A549 (cell line): ENCODE measurements around the gene KCNK17. TPM values are rescaled to one million over a fixed set of nuclear protein-coding genes. Genes with fewer than 3 reads are reported as not detected.

ENCODE experiments used
- ATAC-seq, 2 experiments: fragments of 200-7000 bp in 1 of 2; fragments of >200 bp in 1 of 2; cut with Nextera tagmentation in 1 of 2; cut with Tn5 transposase in 1 of 2; 3 replicates each; pipeline versions ENCODE4 v1.8.0 to v1.9.1; 2018 to 2020; ENCODE audit warnings: mild to moderate bottlenecking in 1 of 2, moderate library complexity in 1 of 2
- CTCF ChIA-PET: fragments of 300-600 bp; sonication (Branson Sonifier 250); formaldehyde crosslinking; extraction: SDS; loops from one replicate; lab custom pipeline; 2021; ENCODE audit warnings: antibody characterized with exemption, inconsistent platforms; lab: Yijun Ruan, JAX
- POLR2A ChIA-PET: fragments of 350-600 bp; formaldehyde crosslinking; extraction: SDS; loops from one replicate; lab custom pipeline; 2021; ENCODE audit warnings: antibody characterized with exemption, inconsistent platforms; lab: Yijun Ruan, JAX
- DNase-seq, 2 experiments: peaks; one replicate each; pipeline versions ENCODE4 v3.0.0 to v3.0.0-alpha.2; 2011 to 2016; ENCODE audit warnings: low read depth in 1 of 2, low spot score in 1 of 2
- FAIRE-seq: peaks from 2 replicates; lab custom pipeline; 2011; peaks lifted over from hg19 to GRCh38; lab: Jason Lieb, UNC
- H3K27ac ChIP-seq, 2 experiments: fragments of >200 bp; sonication (Bioruptor Twin); formaldehyde crosslinking; 3 replicates each; pipeline ENCODE4 v1.5.1; 2016 to 2017
- H3K4me1 ChIP-seq: fragments of >200 bp; sonication (Bioruptor Twin); formaldehyde crosslinking; 3 replicates; pipeline ENCODE4 v1.6.1; 2016
- H3K4me2 ChIP-seq: fragments of >200 bp; sonication (Bioruptor Twin); formaldehyde crosslinking; 3 replicates; pipeline ENCODE4 v1.6.1; 2016
- H3K4me3 ChIP-seq: fragments of >200 bp; sonication (Bioruptor Twin); formaldehyde crosslinking; 3 replicates; pipeline ENCODE4 v1.5.1; 2016
- H3K9me3 ChIP-seq: fragments of >200 bp; sonication (Bioruptor Twin); formaldehyde crosslinking; 3 replicates; pipeline ENCODE4 v1.6.1; 2016
- ATOH8 ChIP-seq: fragments of 250-450 bp; sonication (Bioruptor Pico); IDR thresholded peaks from 2 replicates; pipeline ENCODE4 v1.5.0; 2020; ENCODE audit warnings: low read depth, mild to moderate bottlenecking, moderate library complexity
- CBX2 ChIP-seq: fragments of 200-600 bp; sonication (generic); IDR thresholded peaks from 2 replicates; pipeline ENCODE4 v1.6.1; 2016; ENCODE audit warnings: low read depth, mild to moderate bottlenecking, borderline replicate concordance
- CBX8 ChIP-seq: fragments of 200-600 bp; sonication (generic); IDR thresholded peaks from 2 replicates; pipeline ENCODE4 v1.6.1; 2016
- CHD2 ChIP-seq: fragments of 150-350 bp; IDR thresholded peaks from 2 replicates; pipeline ENCODE4 v1.6.1; 2014; ENCODE audit warnings: low read length; ENCODE audit not compliant: partially characterized antibody
- ELK1 ChIP-seq: fragments of 150-350 bp; IDR thresholded peaks from 2 replicates; pipeline ENCODE4 v1.6.1; 2014; ENCODE audit warnings: low read depth, mild to moderate bottlenecking, low read length
- FOSL2 ChIP-seq, 2 experiments: fragments of 450-650 bp in 1 of 2; fragments of >200 bp in 1 of 2; sonication (Bioruptor Twin) in 1 of 2; formaldehyde crosslinking; IDR thresholded peaks; 2 replicates each; pipeline versions ENCODE4 v1.5.0 to v1.6.1; 2016 to 2020; ENCODE audit warnings: mild to moderate bottlenecking in 1 of 2, moderate library complexity in 1 of 2
- FOXS1 ChIP-seq: fragments of 250-450 bp; sonication (Bioruptor Pico); IDR thresholded peaks from 2 replicates; pipeline ENCODE4 v1.5.0; 2020; ENCODE audit warnings: mild to moderate bottlenecking, moderate library complexity
- GATA3 ChIP-seq: IDR thresholded peaks from 2 replicates; pipeline ENCODE4 v1.6.1; 2012; ENCODE audit warnings: borderline replicate concordance
- HDAC2 ChIP-seq: fragments of 200-600 bp; sonication (generic); IDR thresholded peaks from 2 replicates; pipeline ENCODE4 v1.6.1; 2016
- HMGXB4 ChIP-seq: fragments of 250-450 bp; sonication (Bioruptor Pico); IDR thresholded peaks from 2 replicates; pipeline ENCODE4 v1.5.0; 2021; ENCODE audit warnings: mild to moderate bottlenecking, moderate library complexity, borderline replicate concordance
- HOXA7 ChIP-seq: fragments of 250-450 bp; sonication (Bioruptor Pico); IDR thresholded peaks from 2 replicates; pipeline ENCODE4 v1.5.0; 2020; ENCODE audit warnings: mild to moderate bottlenecking, moderate library complexity
- HOXB13 ChIP-seq: fragments of 250-450 bp; sonication (Bioruptor Pico); IDR thresholded peaks from 2 replicates; pipeline ENCODE4 v1.5.0; 2020; ENCODE audit warnings: low read depth, mild to moderate bottlenecking, moderate library complexity
- KDM5A ChIP-seq: fragments of 200-600 bp; sonication (generic); IDR thresholded peaks from 2 replicates; pipeline ENCODE4 v1.6.1; 2016; ENCODE audit warnings: antibody characterized with exemption, mild to moderate bottlenecking
- PBX3 ChIP-seq: IDR thresholded peaks from 2 replicates; pipeline ENCODE4 v1.6.1; 2012
- PHF8 ChIP-seq: fragments of 200-600 bp; sonication (generic); IDR thresholded peaks from 2 replicates; pipeline ENCODE4 v1.6.1; 2016; ENCODE audit warnings: low read depth, mild to moderate bottlenecking, antibody characterized with exemption, moderate library complexity, borderline replicate concordance
- POLR2A ChIP-seq: IDR thresholded peaks from 2 replicates; pipeline ENCODE4 v1.6.1; 2012; ENCODE audit warnings: mild to moderate bottlenecking, low read length
- RAD21 ChIP-seq, 2 experiments: fragments of >200 bp in 1 of 2; sonication (Bioruptor Twin) in 1 of 2; formaldehyde crosslinking in 1 of 2; IDR thresholded peaks in 1 of 2; conservative IDR thresholded peaks in 1 of 2; 2 replicates in 1 of 2; 3 replicates in 1 of 2; pipeline ENCODE4 v1.6.1; 2012 to 2018; ENCODE audit warnings: inconsistent platforms in 1 of 2
- REST ChIP-seq: fragments of 200-600 bp; sonication (generic); IDR thresholded peaks from 2 replicates; pipeline ENCODE4 v1.6.1; 2016; ENCODE audit warnings: antibody characterized with exemption, mild to moderate bottlenecking, moderate library complexity
- TFCP2L1 ChIP-seq: fragments of 250-450 bp; sonication (Bioruptor Pico); IDR thresholded peaks from 2 replicates; pipeline ENCODE4 v1.5.0; 2021; ENCODE audit warnings: mild to moderate bottlenecking
- ZC3H11A ChIP-seq: fragments of 450-650 bp; IDR thresholded peaks from 2 replicates; pipeline ENCODE4 v1.6.1; 2014; ENCODE audit warnings: antibody characterized with exemption, mild to moderate bottlenecking
- ZFP36 ChIP-seq: fragments of 450-650 bp; IDR thresholded peaks from 2 replicates; pipeline ENCODE4 v1.6.1; 2014; ENCODE audit warnings: borderline replicate concordance; ENCODE audit not compliant: partially characterized antibody
- ZNF302 ChIP-seq: fragments of 250-450 bp; sonication (Bioruptor Pico); IDR thresholded peaks from 2 replicates; pipeline ENCODE4 v1.9.0; 2021; ENCODE audit warnings: inconsistent platforms, mild to moderate bottlenecking, moderate library complexity
- WGBS: methylation state at CpG from one replicate; pipeline ENCODE4 v1.1.6; 2017; ENCODE audit errors: missing lambda C conversion rate; 5-methylcytosine and 5-hydroxymethylcytosine counted together
- polyA plus RNA-seq, 4 experiments: library from polyadenylated mRNA; depleted of rRNA in 3 of 4; stranded (reverse); fragments of >200 nt; fragmentation: RNase III in 1 of 4; extraction: RNeasy Plus Mini Kit Qiagen cat#74134 plus additional on column Dnase treatment in 1 of 4; gene quantifications; 2 replicates in 3 of 4; 3 replicates in 1 of 4; pipeline ENCODE4 v1.2.3, GENCODE V29; 2011 to 2017
- TF ChIP-seq, protein P1 (sequence below): fragments of >200 bp; sonication (Bioruptor Twin); formaldehyde crosslinking; IDR thresholded peaks from 2 replicates; pipeline ENCODE4 v1.6.1; 2016

KCNK17 gene
- polyA plus RNA-seq, 2 of the 4 experiments (the other 2 are of a cell fraction) = not detected

DNA sequence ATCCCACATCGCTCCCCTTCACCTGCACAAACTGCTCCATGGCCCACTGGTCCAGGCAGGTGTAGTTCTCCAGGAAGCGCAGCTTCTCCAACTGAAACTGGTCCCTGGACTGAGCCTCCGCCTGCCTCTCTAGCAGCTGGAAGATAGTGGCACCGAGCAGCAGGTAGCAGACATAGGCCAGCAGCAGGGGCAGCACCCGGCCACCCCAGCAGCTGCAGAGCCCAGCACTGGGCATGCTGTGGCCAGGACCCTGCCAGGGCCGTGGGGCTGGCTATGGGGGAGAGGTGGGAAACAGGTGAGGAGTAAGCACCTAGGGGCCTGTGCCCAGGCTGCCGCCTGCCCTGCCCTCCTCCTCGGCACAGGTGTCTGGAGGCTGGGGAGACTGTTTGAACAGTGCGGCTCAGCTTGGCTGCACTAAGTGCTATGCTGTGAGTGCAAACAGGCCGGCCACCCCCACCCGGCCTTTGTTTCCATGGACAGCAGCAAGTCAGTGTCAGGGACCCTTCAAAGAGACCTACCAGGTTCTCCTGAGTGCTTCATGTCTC lies 8.2 kb upstream of the KCNK17 start, which contains the start of gene KCNK16:
TSS of gene KCNK16 (minus strand) at position 397 of the 545 bp plus-strand sequence. CDS start at position 235, 162 bp downstream.
- Histone ChIP-seq H3K4me2 (no peak within 1 kb of the TSS), H3K4me3 (no peak within 1 kb of the TSS), H3K27ac (no peak within 1 kb of the TSS), H3K4me1 (no peaks in the 10 kb centered on the region), H3K9me3 (no peaks in the 10 kb centered on the region)
- DNase-seq = no peak
- ChIA-PET POLR2A (no interaction called here), CTCF (interaction anchor here (1.4 kb wide), 1 partner anchor 12 kb away, joined by 6 read pairs; no protein-coding TSS in a partner anchor)
- TF ChIP-seq ZNF302 (CRISPR knock-in tag) = no peak
- no peak for TF ChIP-seq ELK1
- TF ChIP-seq, protein P1, sequence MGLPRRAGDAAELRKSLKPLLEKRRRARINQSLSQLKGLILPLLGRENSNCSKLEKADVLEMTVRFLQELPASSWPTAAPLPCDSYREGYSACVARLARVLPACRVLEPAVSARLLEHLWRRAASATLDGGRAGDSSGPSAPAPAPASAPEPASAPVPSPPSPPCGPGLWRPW = no peak
- no peak for TF ChIP-seq KDM5A
- TF ChIP-seq HOXB13 = no peak
- no peak for TF ChIP-seq ATOH8 (CRISPR knock-in tag)
- no peak for TF ChIP-seq CBX2
- no peak for TF ChIP-seq PHF8
- no peak for TF ChIP-seq CBX8
- 8% methylated on average over 3 of the region's 11 CpGs for WGBS
- FAIRE-seq = no peak
- ATAC-seq = no peak

DNA sequence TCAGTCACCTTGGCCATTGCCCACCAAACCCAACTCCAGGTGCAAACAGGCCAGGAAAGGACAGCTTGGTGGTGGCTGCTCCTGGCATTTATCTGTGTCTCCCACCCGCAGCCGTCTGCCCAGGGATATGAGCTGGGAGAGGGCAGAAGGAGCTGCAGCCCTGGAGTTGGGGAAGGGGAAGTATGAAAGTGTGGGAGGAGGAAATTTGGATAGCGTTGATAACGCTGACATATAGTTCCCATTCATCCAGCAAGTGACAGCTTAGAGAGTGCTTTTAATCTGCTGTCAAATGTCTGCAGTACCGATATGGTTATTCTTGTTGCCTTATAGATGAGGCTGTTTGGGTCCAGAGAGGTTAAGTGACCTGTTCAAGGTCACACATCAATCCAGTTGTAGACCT lies 7.5 kb upstream of the KCNK17 start:
- FAIRE-seq = no peak
- ChIA-PET CTCF (interaction anchor here (1.1 to 1.9 kb wide), 4 partner anchors 12 to 349 kb away, joined by 4 to 7 read pairs (median 6); no protein-coding TSS in a partner anchor), POLR2A (no interaction called here)

DNA sequence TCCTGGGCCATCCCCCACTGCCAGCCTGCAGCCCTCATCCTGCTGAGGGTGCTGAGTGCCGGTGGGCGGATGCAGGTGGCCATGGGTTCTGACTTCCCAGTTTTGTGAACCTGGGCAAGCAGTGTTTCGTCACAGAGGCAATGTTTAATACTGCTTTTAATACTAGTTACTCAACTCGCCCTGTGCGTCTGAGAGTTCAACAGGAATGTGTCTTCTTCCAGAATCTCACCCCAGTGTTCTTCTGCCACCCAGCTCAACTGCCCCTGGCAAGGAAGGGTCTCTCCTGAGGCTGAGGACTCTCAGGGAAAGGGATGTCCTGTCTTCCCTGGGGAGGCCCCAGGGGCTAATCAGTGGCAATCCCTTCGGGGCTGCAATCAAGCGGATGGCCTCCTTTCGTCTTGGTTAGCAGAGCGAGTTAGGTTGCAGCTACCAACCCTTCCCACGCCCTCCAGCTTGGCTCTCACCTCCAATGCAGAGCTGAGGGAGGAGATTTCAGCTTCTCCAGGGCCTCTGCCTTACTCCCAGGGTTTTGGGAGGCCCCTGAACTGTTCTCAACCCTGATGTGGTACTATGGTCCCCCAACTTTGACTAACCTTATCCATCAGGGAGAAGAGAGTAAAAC lies 6.3 kb upstream of the KCNK17 start:
- Histone ChIP-seq H3K27ac (no peak overlapping the region), H3K4me2 (no peak overlapping the region), H3K4me1 (no peaks in the 10 kb centered on the region), H3K4me3 (no peak overlapping the region), H3K9me3 (no peaks in the 10 kb centered on the region)
- DNase-seq (no peak), ATAC-seq (no peak), FAIRE-seq (no peak)
- 16% methylated on average over 8 of the region's 10 CpGs for WGBS
- ChIA-PET POLR2A (no interaction called here), CTCF (interaction anchor here (1.7 to 1.9 kb wide), 2 partner anchors 17 to 347 kb away, joined by 5 to 7 read pairs; no protein-coding TSS in a partner anchor)
- TF ChIP-seq HOXA7 (CRISPR knock-in tag) (no peak), FOXS1 (no peak), PBX3 (no peak), PHF8 (no peak), CHD2 (no peak), ZFP36 (no peak), REST (no peak), POLR2A (no peak), FOSL2 (IDR thresholded peaks at IDR 0.05) (no peak), FOSL2 (CRISPR knock-in tag; IDR thresholded peaks at IDR 0.05) (no peak), RAD21 (conservative IDR thresholded peaks at IDR 0.05 in 1 of 2, IDR thresholded peaks at IDR 0.05 in 1 of 2) (no peak), HMGXB4 (CRISPR knock-in tag) (no peak)

More for the DNA sequence above, 7.5 kb upstream of the KCNK17 start:
- DNase-seq (no peak), ATAC-seq (no peak)
- H3K9me3 ChIP-seq = no peaks in the 10 kb centered on the region
- H3K4me1 ChIP-seq = no peaks in the 10 kb centered on the region
- no peak overlapping the region for H3K4me3 ChIP-seq
- no peak overlapping the region for H3K4me2 ChIP-seq
- H3K27ac ChIP-seq = no peak overlapping the region
- TF ChIP-seq TFCP2L1 (CRISPR knock-in tag) (no peak), CBX2 (no peak), GATA3 (no peak), ZC3H11A (no peak), HDAC2 (no peak), HOXB13 (no peak)
- 20% methylated on average over 5 of the region's 5 CpGs for WGBS
